SIG-M5 (cell line): ENCODE data around the gene ORC1.

Experiments
- DNase-seq: peaks from one replicate; lab custom pipeline; 2025; lab: John Stamatoyannopoulos, UW

ORC1 gene

DNA sequence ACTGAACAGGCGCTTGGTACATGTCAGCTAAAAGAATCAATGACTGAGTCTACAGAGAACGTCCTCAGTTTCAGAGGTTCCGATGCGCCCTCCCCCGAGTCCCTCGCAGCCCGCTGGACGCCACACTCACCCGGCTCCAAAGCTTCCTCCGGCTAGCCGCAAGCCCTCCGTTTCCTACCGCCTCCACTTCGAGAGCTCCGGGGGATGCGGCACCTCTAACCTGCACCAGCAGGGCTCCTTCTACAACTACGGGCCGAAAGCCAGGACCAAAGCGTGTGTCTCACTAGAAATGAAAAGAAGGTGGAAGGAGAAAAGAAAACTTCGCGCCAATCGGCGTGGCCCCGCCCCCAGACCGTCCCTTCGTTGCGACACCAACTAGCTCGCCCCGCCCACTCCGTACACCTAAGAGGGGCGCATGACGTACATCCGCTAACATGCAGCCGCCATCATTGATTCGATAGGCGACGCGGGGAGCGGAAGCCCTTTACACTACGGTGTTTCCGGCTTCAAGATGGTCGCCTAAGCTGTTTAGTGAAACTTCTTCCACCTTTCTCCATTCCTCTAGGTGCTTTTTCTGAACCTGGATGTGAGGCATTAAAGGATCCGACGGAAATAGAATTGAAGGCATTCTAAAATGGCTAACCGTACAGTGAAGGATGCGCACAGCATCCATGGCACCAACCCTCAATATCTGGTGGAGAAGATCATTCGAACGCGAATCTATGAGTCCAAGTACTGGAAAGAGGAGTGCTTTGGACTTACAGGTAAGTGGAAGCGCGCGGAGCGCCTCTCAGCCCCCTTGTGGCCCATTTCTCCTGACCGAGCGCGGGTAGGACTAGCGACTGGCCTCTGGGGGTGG, at the start of gene ORC1, which contains the start of gene PRPF38A:
Gene ORC1 (minus strand): TSS at position 308 of the 859 bp plus-strand sequence. CDS start 2,200 bp downstream, outside the sequence.
Gene PRPF38A (plus strand): TSS at position 487 of the 859 bp plus-strand sequence. CDS start 148 bp downstream, at position 635.
- peak; percentile 51 for DNase-seq

DNA sequence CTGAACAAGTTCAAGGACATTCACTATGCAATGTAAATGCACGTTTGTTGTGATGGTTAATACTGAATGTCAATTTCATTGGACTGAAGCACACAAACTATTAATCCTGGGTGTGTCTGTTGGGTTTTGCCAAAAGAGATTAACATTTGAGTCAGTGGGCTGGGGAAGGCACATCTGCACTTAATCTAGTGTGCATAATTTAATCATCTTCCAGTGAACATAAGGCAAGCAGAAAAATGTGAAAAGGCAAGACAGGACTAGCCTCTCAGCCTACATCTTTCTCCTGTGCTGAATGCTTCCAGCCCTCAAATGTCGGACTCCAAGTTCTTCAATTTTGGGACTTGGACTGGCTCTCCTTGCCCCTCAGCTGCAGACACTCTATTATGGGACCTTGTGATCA, 40.2 kb upstream of the ORC1 start:
- no peak for DNase-seq

- DNase-seq: no peak
Measured at GRCh38 chr1:52439976-52440375, 35.8 kb upstream of the ORC1 start.

DNA sequence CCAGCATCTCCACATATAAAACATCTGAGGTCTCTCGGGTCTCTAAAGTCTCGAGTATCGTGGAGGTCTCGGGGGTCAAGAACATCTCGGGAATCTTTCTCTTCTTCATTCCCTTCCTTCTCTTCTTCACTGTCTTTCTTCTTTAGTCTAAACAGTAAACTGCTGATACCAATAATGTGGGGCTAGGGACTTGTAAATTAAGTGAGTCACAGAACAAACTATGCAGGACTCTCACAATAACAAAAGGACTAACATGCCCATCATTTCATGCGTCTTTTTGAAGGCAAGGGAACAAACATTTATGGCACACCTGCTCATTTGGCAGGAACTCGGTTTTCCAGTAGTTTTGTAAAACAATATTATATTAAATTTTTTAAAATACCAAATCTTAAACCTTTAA, 32.6 kb upstream of the ORC1 start:
- no peak for DNase-seq

DNA sequence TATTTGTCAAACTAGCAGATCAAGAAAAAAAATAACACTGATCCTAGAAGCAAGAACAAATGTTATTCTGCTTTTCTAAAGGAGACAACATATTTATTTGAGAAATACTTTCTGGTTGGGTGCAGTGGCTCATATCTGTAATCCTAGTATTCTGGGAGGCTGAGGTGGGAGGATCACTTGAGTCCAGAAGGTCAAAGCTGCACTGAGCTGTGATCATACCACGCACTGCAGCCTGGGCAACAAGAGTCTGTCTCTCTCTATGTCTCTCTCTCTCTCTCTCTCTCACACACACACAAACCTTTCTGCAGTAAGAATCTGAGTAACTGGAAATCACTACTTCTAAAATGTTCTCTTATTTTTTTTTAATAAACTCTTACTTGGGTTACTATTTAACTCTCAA, 31.4 kb upstream of the ORC1 start:
- no peak for DNase-seq

DNA sequence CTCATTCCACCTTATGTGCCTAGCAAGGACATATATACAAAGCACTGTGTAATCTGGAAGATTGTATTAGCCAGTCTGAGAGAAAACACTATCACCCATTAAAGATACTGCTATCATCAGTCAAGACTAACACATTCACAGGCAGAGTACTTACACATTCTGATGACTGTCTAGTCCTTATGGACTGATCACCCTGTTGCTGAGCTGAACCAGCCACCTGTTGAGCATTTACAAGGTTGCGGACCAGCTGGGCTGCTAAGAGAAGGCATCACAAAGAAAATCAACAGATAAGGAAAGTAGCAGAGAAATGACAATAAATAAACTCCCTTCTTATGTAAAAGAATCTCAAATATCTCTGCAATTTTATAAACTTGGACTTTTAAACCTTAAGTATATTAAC, 31.0 kb upstream of the ORC1 start:
- no peak for DNase-seq

GRCh38 chr1:52432807-52433206, 28.6 kb upstream of the ORC1 start:
- DNase-seq: no peak

- no peak for DNase-seq
Measured at GRCh38 chr1:52427152-52427551, 22.9 kb upstream of the ORC1 start.

GRCh38 chr1:52426371-52426770, 22.1 kb upstream of the ORC1 start:
- no peak for DNase-seq

- DNase-seq: no peak
Measured at GRCh38 chr1:52424813-52425212, 20.6 kb upstream of the ORC1 start.

DNA sequence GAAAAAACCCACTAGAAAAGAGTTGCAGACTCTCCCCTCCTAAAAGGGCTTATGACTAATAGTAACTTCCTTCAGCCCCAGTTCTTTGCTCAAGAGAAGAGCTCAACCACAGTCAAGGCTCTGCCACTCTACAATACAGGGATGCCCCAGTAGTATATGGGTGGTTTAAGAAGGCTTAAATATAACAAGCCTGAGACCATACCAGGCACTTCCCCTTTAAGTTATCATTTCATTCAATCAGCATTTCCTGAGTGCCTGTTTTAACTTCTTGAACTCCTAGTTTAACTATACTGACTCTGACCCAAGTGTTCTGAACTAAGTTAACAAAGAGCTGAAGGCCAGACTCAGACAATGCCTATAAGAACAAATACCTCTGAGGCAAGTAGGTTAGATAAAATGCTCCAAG, 20.0 kb upstream of the ORC1 start:
- peak; percentile 51 for DNase-seq

DNA sequence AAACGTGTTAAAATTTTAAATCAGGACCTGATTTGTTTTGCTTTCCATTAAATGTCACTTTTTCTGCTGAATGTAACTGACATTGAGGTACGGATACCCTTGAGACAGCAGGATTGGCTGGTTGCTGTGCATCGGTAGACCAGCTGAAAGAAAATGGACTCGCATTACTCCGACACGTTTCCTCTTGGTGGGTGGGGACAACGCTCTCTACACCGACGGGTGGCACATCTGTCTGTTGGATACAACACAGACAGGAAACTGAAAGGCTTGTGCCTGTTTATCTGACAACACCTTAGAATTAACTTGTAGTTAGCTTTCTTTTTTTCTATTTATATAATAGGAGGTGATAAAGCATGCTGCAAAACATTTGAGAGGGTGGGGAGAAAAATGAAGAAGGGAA, 19.5 kb upstream of the ORC1 start:
- no peak for DNase-seq

DNA sequence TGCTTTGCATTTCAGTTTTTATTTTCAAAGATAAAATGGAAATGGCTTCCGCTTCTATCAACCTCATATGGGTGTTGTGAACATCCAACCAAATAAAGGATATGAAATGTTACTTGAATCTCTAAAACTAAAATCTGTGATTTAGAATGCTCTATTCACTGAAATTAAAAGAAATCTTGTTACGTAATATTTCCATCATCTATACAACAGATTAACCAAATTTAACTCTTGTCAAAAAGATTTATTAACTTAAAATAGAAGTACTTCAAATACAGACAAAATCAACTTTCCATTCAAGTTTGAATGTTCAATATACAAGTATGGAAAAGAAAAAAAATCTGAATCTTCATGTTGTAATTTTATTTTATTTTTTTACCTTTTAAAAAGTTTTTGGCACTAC, 18.8 kb upstream of the ORC1 start:
- DNase-seq: no peak

DNA sequence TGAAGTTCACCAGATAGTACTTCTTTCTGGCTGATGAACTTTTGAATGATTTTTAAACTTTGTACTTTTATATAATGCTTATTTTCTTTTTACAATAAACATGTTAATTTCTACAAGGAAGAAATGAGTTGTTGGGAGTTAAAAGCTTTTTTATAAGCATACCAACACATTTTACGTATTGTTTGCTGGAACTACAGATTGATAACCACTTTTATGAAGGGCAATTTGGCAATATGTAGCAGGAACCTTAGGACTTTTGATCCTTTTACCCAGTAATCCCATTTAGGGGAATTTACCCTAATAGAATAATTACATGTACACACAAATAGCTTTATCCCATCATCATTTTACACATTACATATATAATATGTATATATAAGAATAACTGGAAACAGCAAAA, 16.5 kb upstream of the ORC1 start:
- DNase-seq: no peak

GRCh38 chr1:52416811-52417210, 12.6 kb upstream of the ORC1 start:
- no peak for DNase-seq

GRCh38 chr1:52414942-52415341, 10.7 kb upstream of the ORC1 start:
- DNase-seq: no peak

DNA sequence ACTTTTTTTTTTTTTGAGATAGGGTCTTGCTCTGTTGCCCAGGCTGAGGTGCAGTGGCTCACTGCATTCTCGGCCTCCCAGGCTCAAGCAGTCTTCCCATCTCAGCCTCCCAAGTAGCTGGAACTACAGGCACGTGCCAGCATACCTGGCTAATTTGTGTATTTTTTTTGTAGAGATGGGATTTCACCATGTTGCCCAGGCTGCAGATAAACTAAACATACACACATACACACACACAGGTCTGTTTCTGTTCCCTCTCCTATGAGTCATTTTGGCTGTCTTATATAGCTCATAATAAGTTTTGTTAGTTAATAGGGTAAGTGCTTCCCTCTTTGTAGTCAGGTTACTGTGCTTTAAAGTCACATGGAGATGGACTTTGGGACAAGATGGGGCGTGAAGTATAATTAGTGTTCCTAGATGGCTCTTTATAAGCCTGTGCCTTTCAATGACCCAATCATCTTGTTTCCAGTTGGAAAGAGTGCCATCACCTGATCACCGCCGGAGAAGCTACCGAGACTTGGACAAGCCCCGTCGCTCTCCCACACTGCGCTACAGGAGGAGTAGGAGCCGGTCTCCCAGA, 9.3 kb upstream of the ORC1 start:
- no peak for DNase-seq

- DNase-seq: no peak
Measured at GRCh38 chr1:52404975-52405338, 734 bp upstream of the ORC1 start.

- DNase-seq: peak; percentile 61
Measured at GRCh38 chr1:52403566-52404115, 582 bp downstream of the ORC1 start.

GRCh38 chr1:52402860-52403240, 1.4 kb downstream of the ORC1 start:
- DNase-seq: no peak

- no peak for DNase-seq
Measured at GRCh38 chr1:52400131-52400530, 4.1 kb downstream of the ORC1 start.

DNA sequence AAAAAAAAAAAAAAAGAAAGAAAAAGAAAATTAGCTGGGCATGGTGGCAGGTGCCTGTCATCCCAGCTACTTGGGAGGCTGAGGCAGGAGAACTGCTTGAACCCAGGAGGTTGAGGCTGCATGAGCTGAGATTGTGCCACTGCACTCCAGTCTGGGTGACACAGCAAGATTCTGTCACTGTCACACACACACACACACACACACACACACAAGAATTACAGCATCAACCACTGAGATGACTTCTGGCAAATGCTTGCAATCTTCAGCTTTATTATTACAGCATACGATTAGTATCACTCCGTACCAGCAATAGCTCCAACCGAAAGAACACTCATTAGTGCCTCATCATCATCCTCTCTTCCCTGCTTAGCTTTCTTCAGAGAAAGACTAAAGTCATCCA, 4.6 kb downstream of the ORC1 start:
- DNase-seq: no peak

- DNase-seq: no peak
Measured at GRCh38 chr1:52393174-52393573, 11.0 kb downstream of the ORC1 start.
